ENCODE measurements around the gene ABCC10.
A peak's percentile ranks its signal among the peaks of the same experiment; 100 is the strongest.
"Not testable (repeated sequence)": the region's sequence is repeated elsewhere in the genome, so short reads cannot be mapped to it uniquely, and the experiment has no call there.

ABCC10 gene, protein sequence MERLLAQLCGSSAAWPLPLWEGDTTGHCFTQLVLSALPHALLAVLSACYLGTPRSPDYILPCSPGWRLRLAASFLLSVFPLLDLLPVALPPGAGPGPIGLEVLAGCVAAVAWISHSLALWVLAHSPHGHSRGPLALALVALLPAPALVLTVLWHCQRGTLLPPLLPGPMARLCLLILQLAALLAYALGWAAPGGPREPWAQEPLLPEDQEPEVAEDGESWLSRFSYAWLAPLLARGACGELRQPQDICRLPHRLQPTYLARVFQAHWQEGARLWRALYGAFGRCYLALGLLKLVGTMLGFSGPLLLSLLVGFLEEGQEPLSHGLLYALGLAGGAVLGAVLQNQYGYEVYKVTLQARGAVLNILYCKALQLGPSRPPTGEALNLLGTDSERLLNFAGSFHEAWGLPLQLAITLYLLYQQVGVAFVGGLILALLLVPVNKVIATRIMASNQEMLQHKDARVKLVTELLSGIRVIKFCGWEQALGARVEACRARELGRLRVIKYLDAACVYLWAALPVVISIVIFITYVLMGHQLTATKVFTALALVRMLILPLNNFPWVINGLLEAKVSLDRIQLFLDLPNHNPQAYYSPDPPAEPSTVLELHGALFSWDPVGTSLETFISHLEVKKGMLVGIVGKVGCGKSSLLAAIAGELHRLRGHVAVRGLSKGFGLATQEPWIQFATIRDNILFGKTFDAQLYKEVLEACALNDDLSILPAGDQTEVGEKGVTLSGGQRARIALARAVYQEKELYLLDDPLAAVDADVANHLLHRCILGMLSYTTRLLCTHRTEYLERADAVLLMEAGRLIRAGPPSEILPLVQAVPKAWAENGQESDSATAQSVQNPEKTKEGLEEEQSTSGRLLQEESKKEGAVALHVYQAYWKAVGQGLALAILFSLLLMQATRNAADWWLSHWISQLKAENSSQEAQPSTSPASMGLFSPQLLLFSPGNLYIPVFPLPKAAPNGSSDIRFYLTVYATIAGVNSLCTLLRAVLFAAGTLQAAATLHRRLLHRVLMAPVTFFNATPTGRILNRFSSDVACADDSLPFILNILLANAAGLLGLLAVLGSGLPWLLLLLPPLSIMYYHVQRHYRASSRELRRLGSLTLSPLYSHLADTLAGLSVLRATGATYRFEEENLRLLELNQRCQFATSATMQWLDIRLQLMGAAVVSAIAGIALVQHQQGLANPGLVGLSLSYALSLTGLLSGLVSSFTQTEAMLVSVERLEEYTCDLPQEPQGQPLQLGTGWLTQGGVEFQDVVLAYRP (N-terminal part only)

DNA sequence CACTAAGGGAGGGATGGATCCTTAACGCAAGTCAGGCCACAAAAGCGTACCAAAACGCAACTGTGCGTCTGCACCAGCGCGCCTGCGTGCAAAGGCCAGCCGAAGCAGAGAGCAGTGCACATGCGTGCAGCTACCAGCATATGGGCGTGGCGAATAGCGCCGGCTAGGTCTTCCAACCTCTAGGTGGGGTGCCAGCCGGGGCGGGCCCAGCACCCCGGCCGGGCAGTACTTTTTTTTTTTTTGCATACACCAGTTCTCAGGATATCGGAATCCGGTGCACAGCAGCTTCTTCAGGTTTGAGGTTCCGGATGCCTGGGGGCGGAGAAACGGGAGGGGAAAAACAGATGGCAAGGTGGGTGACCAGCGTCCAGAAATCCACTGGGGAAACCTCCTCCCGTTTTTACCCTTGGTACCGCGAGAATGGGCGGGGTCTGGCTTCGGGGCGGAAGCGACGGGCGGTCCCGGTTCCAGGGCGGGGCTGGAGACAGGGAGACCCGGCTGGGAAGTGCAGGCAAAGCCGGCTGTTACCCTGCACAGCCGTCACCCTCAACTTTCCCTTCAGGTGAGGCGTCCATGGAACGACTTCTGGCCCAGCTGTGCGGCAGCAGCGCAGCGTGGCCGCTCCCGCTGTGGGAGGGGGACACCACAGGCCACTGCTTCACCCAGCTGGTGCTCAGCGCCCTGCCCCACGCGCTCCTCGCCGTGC is at the start of gene ABCC10:
Gene ABCC10 (plus strand): TSS at position 136 of the 706 bp plus-strand sequence. CDS start 438 bp downstream, at position 574.
- peak; percentile 97 for DNase-seq

DNA sequence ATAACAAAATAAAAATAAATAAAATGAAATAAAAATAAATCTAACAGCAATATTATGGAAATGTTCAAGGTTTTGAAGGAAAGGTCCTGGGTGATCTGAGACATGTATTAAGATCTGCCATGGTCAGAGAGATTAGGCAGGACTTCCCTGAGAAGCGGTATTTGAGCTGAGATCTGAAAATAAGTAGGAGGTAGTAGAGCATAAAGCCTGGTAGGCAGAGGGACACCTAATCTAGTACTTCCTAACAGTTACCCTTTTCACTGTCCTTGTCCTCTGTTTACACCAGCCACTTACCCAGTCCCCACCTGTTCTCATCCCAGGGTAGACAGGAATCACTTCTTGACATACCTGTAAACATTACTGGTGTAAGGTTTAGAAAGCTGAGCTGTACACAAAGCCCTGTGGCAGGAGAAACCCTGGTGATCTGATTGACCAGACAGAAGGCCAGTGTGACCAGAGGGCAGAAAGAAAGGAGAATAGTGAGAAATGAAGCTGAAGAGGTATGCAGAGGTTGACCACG is 49.6 kb upstream of the ABCC10 start:
- no peak for DNase-seq

DNA sequence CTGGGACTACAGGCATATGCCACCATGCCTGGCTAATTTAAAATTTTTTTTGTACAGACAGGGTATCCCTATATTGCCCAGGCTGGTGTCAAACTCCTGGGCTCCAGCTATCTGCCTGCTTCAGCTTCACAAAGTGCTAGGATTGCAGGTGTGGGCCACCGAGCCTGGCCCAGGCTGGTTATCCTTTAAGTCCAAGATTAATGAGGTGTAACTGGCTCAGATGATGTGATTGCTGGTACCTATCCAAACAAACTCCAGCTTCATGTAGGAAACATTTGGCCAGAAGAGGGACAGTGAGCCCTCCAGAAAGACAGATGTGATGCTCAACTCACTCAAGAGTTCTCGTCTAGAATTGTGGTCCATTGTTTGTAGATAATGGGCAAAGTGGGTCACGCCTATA is 48.7 kb upstream of the ABCC10 start:
- DNase-seq: no peak

DNA sequence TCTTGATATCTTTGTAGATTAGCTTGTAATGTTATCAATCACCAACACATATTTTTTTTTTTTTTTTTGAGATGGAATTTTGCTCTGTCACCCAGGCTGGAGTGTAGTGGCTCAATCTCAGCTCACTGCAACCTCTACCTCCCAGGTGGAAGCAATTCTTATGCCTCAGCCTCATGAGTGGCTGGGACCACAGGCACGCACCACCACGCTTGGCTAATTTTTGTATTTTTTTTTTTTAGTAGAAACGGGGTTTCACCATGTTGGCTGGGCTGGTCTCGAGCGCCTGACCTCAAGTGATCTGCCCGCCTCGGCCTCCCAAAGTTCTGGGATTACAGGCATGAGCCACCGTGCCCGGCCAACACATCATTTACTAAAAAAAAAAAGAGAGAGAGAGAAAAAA is 46.5 kb upstream of the ABCC10 start:
- DNase-seq: not testable (repeated sequence)

DNA sequence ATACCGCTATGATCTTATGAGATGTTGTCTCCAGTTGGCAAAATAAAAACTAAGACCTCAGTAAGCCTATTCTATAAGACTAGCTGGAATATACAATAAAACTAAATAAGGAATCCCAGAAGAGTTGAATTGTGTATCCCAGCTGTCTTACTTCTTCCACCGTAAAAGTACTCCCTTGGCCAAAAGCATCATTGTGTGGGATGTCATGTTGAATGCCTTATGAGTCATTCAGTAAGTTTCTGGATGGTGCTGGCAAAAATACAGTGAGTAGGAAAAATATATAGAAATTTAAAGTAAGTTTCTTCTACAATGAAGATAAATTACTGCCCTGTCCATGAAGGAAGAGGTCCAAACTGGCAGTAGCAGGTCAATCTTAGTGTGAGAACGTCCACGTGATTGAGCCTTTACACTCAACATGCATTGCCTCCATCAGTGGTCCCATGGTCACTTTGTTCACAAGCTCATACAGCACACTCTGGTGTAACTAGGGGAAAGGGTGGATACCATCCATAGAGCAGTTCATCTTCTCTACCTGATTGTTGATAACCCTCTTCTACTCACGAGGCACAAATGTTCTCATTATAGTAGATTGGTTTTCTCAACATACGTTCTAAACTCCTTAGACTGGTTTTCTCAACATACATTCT is 44.2 kb upstream of the ABCC10 start:
- DNase-seq: no peak

DNA sequence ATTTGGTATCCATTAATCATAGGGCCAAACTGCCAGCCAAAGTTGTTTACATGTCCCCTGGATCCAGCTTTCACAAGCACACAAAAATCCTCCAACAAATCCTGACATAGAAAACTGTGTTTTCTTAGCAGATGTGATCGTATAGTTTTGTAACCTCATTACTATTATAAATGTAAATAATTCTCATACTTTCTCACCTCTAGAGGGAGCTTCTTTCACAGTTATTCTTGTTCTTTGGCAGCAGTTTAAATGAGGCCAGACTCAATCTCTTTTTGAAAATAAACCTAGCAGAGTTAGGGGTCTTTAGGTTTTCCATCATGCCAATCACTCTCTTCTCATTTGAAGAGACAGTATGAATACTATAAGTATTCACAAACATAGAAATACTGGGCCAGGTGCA is 40.8 kb upstream of the ABCC10 start:
- no peak for DNase-seq

DNA sequence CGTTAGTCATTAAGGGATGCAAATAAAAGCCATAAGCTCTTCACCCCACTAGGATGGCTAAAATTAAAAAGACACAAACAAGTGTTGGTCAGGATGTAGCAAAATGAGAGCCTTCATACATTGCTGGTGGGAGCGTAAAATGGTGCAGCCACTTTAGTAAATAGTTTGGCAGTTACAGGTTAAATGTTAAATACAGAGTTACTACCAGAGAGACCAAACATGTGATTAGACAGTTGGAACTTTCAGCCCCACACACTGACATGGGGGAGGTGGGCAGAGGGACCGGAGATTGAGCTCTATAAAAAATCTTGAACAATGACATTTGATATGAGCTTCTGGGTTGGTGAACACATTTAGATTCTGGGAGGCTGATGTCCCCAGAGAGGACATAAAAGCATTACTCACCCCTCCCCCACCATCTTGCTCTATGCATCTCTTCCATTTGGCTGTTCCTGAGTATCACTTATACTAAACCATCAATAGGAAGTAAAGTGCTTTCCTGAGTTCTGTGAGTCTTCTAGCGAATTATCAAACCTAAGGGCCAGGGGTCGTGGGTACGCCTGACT is 37.5 kb upstream of the ABCC10 start:
- no peak for DNase-seq

DNA sequence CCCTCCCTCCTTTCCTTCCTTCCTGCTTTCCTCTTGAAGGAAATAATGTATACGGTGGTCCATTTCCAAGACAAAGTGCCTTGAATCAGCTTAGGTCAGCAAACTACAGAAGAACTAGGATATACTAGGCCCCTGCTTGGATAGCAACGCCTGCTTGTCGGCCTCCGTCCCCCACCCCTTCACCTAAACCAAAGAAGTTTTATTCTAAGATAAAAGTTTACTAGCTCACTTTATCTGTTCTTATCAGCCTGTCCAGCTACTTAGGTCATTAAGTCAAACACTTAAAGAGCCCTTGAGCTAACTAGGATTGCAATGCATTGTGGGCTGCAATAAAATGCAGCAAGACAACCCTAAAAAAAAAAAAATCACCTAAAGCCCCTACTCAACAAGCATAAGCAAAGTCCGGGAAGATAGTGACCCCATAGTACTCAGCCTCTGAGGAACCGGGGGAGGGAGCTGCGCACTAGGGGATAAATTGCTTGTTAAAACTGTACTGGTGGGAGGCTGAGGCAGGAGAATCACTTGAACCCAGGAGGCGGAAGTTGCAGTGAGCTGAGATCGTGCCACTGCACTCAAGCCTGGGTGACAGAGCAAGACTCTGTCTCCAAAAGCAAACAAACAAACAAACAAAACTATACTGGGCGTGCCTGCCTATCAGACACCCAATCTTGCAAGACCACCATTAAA is 36.4 kb upstream of the ABCC10 start:
- DNase-seq: not testable (repeated sequence)

DNA sequence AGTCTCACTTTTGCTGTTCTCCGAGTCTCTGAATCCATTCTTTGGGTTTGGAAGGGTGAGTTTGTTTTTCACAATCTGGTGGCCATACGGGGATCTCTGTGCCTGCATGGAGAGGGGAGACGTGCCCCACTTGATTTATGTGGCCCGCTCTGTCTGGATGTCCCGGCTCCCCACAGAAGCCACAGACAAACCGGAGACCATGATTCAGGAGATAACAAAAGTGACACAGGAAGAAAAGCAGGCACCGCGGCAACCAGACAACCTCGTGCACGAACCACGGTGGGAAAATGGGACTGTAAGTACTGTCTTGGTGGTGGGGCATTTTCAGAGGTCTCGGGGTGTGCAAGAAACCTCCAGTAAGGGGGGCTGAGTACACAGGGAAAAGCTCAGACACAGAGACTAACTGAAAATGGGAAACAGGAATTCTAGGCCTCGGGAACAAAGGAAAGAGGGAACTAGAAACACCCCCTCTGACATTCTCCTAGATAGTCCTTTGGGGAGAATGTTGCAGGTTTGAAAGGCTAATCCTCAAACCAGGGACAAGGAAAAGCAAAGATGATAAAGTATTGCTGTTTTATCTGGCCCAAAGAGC is 35.8 kb upstream of the ABCC10 start:
- DNase-seq: peak; percentile 67

DNA sequence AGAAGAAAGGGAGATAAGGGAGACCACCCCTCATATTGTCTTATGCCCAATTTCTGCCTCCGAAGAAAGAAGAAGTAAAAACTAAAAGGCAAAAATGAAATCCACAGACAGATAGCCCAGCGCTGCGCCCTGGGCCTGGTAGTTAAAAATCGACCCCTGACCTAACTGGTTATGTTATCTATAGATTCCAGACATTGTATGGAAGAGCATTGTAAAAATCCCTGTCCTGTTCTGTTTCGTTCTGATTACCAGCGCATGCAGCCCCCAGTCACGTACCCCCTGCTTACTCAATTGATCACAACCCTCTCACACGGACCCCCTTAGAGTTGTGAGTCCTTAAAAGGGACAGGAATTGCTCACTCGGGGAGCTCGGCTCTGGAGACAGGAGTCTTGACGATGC is 34.2 kb upstream of the ABCC10 start:
- not testable (repeated sequence) for DNase-seq

DNA sequence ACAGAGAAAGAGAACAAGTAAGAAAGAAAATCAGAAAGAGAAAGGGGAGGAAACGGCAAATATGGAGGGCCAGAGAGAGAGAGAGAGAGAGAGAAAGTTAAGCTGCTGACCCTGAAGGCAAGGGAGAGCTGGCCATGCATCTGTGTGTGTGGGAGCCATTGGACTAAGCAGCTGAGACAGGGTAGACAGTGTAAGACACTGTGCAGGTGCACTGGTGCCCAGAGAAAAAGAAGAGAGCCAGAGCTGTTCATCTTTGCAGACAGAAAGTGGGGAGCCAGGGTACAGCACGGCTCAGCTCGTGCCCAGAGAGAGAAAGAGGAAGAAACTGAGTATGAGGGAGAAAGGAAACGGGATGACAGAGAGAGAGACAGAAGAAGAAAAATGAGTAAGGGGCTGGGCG is 33.7 kb upstream of the ABCC10 start:
- no peak for DNase-seq

DNA sequence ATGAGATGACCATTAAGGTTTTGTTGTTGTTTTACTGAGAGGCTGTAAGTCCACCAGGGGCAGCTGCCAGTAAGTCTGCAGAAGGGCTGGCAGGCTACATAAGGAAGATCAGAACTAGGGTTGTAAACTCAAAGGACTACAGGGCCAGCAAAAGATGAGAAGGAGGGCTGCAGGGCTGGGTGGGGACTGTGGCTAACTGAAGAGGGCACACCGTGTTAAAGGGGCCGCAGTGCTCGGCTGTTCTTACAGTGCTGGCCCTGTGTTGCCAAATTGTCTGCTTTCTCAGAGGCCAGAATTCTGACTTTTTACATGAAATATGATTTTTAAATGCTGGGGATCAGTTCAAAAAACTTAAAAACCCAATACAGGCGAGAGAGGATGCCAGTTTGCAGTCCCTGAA is 32.4 kb upstream of the ABCC10 start:
- DNase-seq: no peak

DNA sequence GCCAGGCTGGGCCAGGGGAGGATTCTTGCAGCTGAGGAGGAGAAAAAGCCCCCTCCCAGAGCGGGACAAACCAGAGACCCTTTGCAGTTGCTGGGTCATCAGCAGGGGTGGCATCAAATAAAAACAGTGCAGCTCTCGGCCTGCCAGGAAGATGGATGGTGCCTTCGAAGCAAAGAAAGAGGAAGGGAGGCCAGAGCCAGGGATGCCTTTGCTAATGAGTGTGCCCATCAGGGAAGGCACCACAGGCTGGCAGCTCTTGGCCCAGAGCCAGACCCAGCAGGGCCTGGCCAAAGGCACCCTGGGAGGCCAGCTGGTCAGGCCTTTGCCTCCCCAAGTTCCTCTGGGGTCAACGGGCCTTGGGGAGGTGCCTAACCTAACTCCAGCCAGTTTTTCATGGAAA is 31.6 kb upstream of the ABCC10 start:
- DNase-seq: no peak

DNA sequence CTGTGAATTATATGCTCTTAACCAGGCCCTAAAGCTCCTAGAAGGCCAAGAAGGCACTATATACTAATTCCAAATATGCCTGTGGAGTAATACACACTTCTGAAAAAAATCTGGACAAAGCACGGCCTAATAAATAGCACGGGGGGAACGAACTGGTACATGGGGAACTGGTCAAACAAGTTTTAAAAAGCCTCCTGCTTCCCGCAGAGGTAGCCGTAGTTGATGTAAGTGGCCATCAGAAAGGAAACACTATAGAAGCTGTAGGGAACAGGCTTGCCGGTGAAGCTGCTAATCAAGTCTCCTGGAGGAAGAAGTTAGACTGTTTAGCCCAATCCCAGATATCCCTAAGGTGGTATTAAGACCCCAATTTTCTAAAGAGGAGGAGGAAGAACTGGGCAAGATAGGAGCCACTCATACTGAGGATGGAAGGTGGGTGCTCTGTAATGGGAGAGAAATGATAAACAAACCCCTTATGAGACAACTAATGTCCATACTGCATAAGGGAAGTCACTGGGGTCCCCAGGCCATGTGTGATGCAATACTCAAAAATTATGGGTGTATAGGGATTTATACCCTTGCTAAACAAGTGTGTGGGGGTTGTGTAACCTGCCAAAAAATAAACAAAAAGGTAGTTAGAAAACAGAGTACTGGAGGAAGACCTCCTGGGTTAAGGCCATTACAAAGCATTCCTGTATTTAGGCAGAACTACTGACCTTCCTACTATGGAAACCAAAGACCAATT is 30.8 kb upstream of the ABCC10 start:
- DNase-seq: no peak

DNA sequence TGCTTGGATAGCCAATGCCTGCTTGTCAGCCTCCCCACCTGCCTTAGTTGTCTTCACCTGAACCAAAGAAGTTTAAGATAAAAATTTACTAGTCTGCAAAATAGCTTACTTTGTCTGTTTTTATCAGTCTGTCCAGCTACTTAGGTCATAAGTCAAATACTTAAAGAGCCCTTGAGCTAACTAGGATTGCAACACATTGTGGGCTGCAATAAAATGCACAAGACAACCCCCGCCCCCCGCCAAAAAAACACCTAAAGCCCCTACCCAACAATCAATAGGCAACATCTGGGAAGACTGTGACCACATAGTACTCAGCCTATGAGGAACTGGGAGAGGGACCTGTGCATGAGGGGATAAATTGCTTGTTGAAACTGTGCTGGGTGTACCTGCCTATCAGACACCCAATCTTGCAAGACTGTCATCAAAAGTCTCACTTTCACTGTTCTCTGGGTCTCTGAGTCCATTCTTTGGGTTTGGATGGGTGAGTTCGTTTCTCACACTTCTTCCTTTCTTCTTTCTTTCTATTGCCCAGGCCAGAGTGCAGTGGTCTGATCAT is 27.3 kb upstream of the ABCC10 start:
- no peak for DNase-seq

DNA sequence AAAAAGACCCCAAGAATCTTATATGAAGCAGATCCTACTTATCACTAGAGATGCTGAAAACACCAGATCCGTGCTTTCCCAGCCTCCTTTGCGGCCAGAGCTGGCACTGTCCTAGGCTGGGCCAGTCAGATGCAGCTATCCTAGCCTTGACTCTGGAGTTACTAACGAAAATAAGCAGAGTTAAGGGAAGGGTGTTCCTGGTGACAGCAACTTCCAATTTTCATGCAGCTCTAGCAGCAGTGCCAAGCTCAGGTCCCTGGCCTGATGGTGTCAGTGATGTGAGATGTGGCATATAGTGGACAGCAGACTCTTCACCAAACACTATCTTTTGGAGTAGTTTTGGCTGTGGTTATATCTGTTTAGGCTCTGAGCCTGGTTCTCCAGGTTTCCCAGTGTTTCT is 25.6 kb upstream of the ABCC10 start:
- no peak for DNase-seq

DNA sequence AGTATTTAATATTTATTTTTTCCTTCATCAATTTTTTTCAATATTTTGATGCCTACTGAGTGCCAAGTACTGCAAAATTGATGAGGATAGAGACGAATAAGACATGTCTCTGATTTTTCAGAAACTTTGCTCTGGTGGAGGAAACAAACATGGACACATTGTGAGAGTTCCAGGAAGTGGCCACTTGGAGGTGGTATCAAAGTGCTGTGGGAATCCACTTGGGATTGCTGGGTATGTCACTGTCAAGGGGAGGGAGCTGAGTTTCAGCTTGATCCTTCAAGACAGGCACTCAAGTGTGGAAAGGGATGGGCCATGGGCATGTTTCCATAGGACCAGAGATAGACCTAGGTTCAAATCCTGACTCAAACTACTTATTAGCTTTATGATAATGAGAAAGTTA is 24.5 kb upstream of the ABCC10 start:
- no peak for DNase-seq

DNA sequence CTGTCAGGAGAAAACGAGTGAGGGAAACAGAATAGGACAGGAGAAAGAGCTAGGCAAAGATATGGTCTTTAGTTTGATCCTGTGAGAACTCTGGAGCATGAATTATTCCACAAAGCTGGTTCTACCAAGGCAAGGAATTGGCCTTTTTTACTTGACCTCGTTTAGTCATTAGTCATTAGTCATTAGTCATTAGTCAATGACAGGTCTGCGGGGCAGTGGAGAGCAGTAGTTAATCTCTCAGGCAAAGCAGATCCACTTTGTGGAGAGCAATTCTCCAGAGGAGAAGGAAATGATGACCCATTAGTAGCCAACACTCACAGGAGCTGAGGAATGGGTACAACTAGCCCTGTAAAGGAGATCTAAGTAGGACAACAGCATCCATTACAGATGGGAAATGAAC is 22.0 kb upstream of the ABCC10 start:
- DNase-seq: no peak

DNA sequence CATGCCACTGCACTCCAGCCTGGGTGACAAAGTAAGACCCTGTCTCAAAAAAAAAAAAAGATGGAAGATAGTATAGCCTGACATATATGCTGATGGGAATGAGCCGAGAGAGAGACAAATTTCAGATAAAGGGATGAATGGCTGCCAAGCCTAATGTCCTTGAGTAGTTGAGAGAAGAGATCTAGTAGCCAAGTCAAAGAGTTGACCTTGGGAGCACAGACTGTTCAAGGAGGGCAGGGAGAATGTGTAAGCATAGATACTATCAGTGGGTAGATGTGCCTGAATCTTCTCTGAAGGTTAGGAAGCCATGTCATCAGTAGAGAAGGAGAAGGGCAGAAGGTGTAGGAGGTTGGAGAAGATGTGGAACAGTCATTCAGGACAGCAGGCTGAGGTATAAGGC is 20.0 kb upstream of the ABCC10 start:
- no peak for DNase-seq

All from CD4-positive, alpha-beta T cell treated with Interleukin-6 for 4 hours (primary cell).